ENCODE results near the gene TEAD4. TPM values are rescaled to one million over a fixed set of nuclear protein-coding genes. Genes with fewer than 3 reads are reported as not detected.

The TEAD4 gene
- total RNA-seq, 6 experiments from 2014 or later, result 0.81 to 8.5 (median 3.0) TPM

DNA sequence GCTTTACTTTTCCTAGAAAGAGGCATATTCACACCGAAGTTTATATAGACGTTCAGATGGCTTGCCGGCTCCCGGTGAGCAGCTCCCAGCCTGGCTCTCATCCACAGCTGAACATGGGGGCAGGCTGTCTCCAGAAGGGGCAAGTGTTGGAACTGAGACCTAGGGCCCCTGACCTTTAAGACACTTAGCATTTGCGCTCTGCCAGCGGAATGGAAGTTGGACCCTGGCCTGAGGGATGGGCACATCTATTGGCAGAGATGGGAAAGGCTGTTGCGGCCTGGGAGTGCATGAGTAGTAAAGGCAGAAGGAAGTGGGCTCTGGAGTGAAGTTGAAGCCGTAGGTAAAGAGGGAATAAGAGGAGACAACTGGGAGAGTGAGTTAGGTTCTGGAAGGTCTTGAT, 63.8 kb downstream of the TEAD4 start:
- Histone ChIP-seq H3K4me3 (no peak overlapping the region), H3K36me3 (no peaks in the 10 kb centered on the region)
- intact Hi-C loops (cut with DNase I), result no loop called here

GRCh38 chr12:3028108-3028507, 68.9 kb downstream of the TEAD4 start:
- H3K36me3 ChIP-seq, result no peaks in the 10 kb centered on the region
- ATAC-seq (no peak), DNase-seq (no peak)
- H3K27ac ChIP-seq, result no peak overlapping the region
- H3K9me3 ChIP-seq, result no peaks in the 10 kb centered on the region
- TF ChIP-seq, protein P1, sequence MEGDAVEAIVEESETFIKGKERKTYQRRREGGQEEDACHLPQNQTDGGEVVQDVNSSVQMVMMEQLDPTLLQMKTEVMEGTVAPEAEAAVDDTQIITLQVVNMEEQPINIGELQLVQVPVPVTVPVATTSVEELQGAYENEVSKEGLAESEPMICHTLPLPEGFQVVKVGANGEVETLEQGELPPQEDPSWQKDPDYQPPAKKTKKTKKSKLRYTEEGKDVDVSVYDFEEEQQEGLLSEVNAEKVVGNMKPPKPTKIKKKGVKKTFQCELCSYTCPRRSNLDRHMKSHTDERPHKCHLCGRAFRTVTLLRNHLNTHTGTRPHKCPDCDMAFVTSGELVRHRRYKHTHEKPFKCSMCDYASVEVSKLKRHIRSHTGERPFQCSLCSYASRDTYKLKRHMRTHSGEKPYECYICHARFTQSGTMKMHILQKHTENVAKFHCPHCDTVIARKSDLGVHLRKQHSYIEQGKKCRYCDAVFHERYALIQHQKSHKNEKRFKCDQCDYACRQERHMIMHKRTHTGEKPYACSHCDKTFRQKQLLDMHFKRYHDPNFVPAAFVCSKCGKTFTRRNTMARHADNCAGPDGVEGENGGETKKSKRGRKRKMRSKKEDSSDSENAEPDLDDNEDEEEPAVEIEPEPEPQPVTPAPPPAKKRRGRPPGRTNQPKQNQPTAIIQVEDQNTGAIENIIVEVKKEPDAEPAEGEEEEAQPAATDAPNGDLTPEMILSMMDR (IDR thresholded peaks at IDR 0.05), result no peak
- TF ChIP-seq POLR2A (IDR thresholded peaks at IDR 0.05), result no peak
- no peaks in the 10 kb centered on the region for H3K27me3 ChIP-seq
- no peaks in the 10 kb centered on the region for H3K4me1 ChIP-seq
- intact Hi-C loops (cut with DNase I), result no loop called here
- WGBS (ENCODE audit: insufficient coverage, low coverage, low lambda C conversion rate, missing lambda C conversion rate), result 65% methylated on average over 6 of the region's 7 CpGs
- H3K4me3 ChIP-seq, result no peak overlapping the region

More for the DNA sequence above, 63.8 kb downstream of the TEAD4 start:
- Histone ChIP-seq H3K27me3 (no peaks in the 10 kb centered on the region), H3K4me1 (no peaks in the 10 kb centered on the region), H3K9me3 (no peaks in the 10 kb centered on the region), H3K27ac (no peak overlapping the region)
- TF ChIP-seq POLR2A (IDR thresholded peaks at IDR 0.05), result no peak
- TF ChIP-seq, protein P1 (IDR thresholded peaks at IDR 0.05), result no peak
- ATAC-seq (no peak), DNase-seq (no peak)
- WGBS (ENCODE audit: insufficient coverage, low coverage, low lambda C conversion rate, missing lambda C conversion rate), result 65% methylated on average over 7 of the region's 8 CpGs

DNA sequence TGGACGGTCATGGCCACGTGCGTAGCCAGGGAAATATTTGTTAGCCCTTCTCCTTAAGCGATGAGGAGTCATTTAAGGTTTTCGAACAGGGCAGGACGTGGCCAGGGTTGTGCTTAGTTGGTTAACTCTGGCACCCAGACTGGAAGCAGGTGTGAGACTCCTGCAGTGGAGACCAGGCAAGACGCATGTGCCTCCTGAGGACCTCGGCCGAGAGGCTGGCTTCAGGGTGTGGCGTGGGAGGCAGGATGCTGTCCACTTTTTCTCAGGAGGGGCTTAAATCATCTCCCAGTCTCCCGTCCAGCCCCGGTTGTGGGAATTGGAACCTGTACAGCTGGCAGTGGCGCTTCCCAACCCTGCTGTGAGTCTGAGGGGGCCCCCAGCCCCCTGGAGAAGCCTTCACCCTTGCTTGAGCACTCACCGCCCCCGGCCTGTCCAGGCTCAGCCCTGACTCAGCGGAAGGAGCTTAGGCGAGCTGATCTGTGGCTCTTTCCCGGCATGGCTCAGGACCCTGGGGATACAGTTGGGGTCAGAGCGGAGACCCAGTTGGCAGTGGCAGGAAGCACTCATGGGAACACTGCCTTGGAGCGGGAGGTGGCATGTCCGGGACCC, 71.7 kb downstream of the TEAD4 start:
- no peak for TF ChIP-seq POLR2A (IDR thresholded peaks at IDR 0.05)
- TF ChIP-seq, protein P1 (IDR thresholded peaks at IDR 0.05), result no peak
- Histone ChIP-seq H3K36me3 (no peaks in the 10 kb centered on the region), H3K9me3 (no peaks in the 10 kb centered on the region), H3K4me1 (no peaks in the 10 kb centered on the region), H3K27ac (no peak overlapping the region), H3K27me3 (no peaks in the 10 kb centered on the region), H3K4me3 (no peak overlapping the region)
- intact Hi-C loops (cut with DNase I), result no loop called here
- WGBS (ENCODE audit: insufficient coverage, low coverage, low lambda C conversion rate, missing lambda C conversion rate), result 73% methylated on average over 7 of the region's 21 CpGs
- ATAC-seq (no peak), DNase-seq (no peak)

DNA sequence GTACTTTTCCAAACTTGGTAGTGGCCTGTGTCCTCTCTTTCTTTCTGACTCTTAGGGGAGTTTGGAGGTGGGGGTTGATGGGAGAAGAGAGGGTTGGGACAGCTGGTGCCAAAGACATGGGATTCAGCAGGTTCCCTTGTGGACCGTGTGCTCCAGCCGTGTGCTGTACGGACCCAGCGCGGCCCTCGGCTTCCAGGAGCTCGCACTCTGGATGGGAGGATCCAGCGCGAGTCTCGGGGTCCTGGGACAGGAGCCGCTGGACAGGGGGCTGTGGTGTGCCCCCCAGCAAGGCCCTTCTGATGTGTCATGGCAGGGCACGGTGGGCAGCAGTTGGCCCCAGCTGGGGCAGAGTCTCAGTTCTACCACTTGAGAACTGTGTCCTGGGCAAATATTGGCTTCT, 73.0 kb downstream of the TEAD4 start:
- WGBS (ENCODE audit: insufficient coverage, low coverage, low lambda C conversion rate, missing lambda C conversion rate), result no CpG with 5 or more reads among the region's 12 CpGs
- no peak for ATAC-seq

More for the DNA sequence above, 73.0 kb downstream of the TEAD4 start:
- Histone ChIP-seq H3K36me3 (no peaks in the 10 kb centered on the region), H3K27me3 (no peaks in the 10 kb centered on the region), H3K4me3 (no peak overlapping the region), H3K9me3 (no peaks in the 10 kb centered on the region), H3K4me1 (no peaks in the 10 kb centered on the region), H3K27ac (peak overlapping the region in 1 of 3 donors; percentile 54)
- intact Hi-C loops (cut with DNase I), result no loop called here
- TF ChIP-seq, protein P1 (IDR thresholded peaks at IDR 0.05), result no peak
- no peak for TF ChIP-seq POLR2A (IDR thresholded peaks at IDR 0.05)
- peak in 1 of 3 donors; percentile 6 for DNase-seq
